Erythroblast (primary cell): ENCODE data around the gene ANKH.

Experiments used
- DNase-seq, 2 experiments: peaks; one replicate each; lab custom pipeline; 2025; lab: John Stamatoyannopoulos, UW
- GATA1 ChIP-seq: IDR thresholded peaks from 2 replicates; pipeline ENCODE4 v1.6.1; 2011; ENCODE audit warnings: low read depth, mild to moderate bottlenecking, control low read depth, low read length, moderate library complexity
- POLR2A ChIP-seq: IDR thresholded peaks from 2 replicates; pipeline ENCODE4 v1.6.1; 2011; ENCODE audit warnings: mild to moderate bottlenecking, low read length

ANKH gene

GRCh38 chr5:14790220-14790619, 81.4 kb downstream of the ANKH start:
- TF ChIP-seq POLR2A (no peak), GATA1 (no peak)
- no peak for DNase-seq

GRCh38 chr5:14787801-14788579, 83.6 kb downstream of the ANKH start:
- TF ChIP-seq GATA1 (no peak), POLR2A (no peak)
- DNase-seq, result no peak

- DNase-seq, result no peak
- TF ChIP-seq GATA1 (no peak), POLR2A (no peak)
These were observed 87.9 kb downstream of the ANKH start for GRCh38 chr5:14783691-14784090.

- no peak for DNase-seq
- TF ChIP-seq GATA1, result no peak
- TF ChIP-seq POLR2A, result no peak
These were observed 89.0 kb downstream of the ANKH start for GRCh38 chr5:14782591-14782990.

GRCh38 chr5:14781106-14781505, 90.5 kb downstream of the ANKH start:
- no peak for DNase-seq
- TF ChIP-seq GATA1 (no peak), POLR2A (no peak)

GRCh38 chr5:14779975-14780374, 91.6 kb downstream of the ANKH start:
- no peak for TF ChIP-seq GATA1
- TF ChIP-seq POLR2A, result no peak
- no peak for DNase-seq

- TF ChIP-seq GATA1 (no peak), POLR2A (no peak)
- no peak for DNase-seq
These were observed 92.8 kb downstream of the ANKH start for GRCh38 chr5:14778792-14779070.

- no peak for DNase-seq
- TF ChIP-seq GATA1 (no peak), POLR2A (no peak)
These were observed 93.4 kb downstream of the ANKH start for GRCh38 chr5:14777932-14778791.

GRCh38 chr5:14777187-14777586, 94.4 kb downstream of the ANKH start:
- DNase-seq, result no peak
- no peak for TF ChIP-seq GATA1
- no peak for TF ChIP-seq POLR2A

GRCh38 chr5:14776602-14777001, 95.0 kb downstream of the ANKH start:
- DNase-seq, result no peak
- TF ChIP-seq POLR2A (no peak), GATA1 (no peak)

GRCh38 chr5:14775857-14776256, 95.7 kb downstream of the ANKH start:
- TF ChIP-seq POLR2A (no peak), GATA1 (no peak)
- no peak for DNase-seq

- no peak for TF ChIP-seq GATA1
- no peak for TF ChIP-seq POLR2A
- no peak for DNase-seq
These were observed 98.0 kb downstream of the ANKH start for GRCh38 chr5:14773588-14773987.

- DNase-seq, result no peak
- TF ChIP-seq POLR2A (no peak), GATA1 (no peak)
These were observed 99.6 kb downstream of the ANKH start for GRCh38 chr5:14771972-14772371.

GRCh38 chr5:14771189-14771588, 100.4 kb downstream of the ANKH start:
- TF ChIP-seq GATA1 (no peak), POLR2A (no peak)
- no peak for DNase-seq
